GM12873 (cell line): ENCODE measurements around the gene GNG11.

Experiments
- TF ChIP-seq, protein P1 (sequence below): IDR thresholded peaks from 2 replicates; pipeline ENCODE4 v1.5.1; 2012; ENCODE audit warnings: low read depth, mild to moderate bottlenecking, moderate library complexity, low read length, control low read depth; ENCODE audit not compliant: insufficient read depth; ENCODE audit errors: missing control alignments

Gene GNG11

GRCh38 chr7:93933156-93933555, 11.6 kb downstream of the GNG11 start:
- TF ChIP-seq, protein P1, sequence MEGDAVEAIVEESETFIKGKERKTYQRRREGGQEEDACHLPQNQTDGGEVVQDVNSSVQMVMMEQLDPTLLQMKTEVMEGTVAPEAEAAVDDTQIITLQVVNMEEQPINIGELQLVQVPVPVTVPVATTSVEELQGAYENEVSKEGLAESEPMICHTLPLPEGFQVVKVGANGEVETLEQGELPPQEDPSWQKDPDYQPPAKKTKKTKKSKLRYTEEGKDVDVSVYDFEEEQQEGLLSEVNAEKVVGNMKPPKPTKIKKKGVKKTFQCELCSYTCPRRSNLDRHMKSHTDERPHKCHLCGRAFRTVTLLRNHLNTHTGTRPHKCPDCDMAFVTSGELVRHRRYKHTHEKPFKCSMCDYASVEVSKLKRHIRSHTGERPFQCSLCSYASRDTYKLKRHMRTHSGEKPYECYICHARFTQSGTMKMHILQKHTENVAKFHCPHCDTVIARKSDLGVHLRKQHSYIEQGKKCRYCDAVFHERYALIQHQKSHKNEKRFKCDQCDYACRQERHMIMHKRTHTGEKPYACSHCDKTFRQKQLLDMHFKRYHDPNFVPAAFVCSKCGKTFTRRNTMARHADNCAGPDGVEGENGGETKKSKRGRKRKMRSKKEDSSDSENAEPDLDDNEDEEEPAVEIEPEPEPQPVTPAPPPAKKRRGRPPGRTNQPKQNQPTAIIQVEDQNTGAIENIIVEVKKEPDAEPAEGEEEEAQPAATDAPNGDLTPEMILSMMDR: no peak

- TF ChIP-seq, protein P1: no peak
Measured at GRCh38 chr7:93935102-93935501, 13.6 kb downstream of the GNG11 start.

DNA sequence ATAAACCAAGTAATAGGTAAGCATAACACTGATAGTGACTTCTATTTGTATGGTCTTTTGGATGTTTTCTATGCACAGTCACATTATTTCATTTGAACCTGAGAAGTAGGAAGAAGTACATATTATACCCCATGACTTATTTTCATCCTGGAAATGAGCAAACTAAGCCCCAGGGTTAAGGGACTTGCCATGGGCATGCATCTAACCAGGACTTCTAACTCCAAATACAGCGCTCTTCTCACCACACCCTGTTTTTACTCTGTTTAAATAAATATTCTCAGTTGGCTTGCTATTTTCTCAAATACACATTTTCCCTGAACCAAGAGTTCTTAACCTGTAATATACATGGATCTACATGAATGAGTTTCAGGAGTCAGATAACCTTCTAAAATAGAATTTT, 16.3 kb downstream of the GNG11 start:
- TF ChIP-seq, protein P1: no peak

GRCh38 chr7:93938293-93938692, 16.8 kb downstream of the GNG11 start:
- TF ChIP-seq, protein P1: no peak

- TF ChIP-seq, protein P1: no peak
Measured at GRCh38 chr7:93941945-93942344, 20.4 kb downstream of the GNG11 start.

DNA sequence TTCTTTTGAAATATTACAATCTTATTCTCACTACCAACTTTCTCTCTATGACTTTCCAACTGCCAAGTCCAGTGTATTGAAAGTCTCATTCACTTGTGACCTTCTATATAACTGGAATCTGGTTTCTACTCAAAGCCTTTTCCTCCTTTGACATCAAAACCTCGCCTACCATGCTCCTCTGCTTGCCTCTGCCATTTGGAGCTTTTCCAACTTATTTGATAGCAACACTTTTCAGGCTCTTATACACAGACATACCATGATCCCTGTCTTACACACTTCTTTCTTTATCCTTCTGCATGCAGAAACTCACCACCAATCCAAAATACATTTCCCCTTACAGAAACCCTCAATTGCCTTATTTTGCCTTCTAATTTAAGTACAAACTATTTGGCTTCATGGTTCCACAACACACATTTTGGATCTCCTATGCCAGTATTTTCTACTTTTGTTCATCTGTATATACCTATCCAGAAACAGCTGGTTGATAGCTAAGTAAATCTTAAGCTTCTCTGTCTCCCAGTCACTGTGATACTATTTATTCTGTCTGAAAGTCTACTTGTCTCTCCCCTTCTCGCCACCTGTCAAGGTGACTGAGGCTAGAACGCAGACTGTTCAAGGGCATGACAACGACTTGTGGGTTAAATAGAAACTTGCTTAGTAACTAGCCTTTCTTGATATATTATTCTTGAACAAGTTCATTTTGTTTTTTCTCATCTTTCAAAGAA, 22.4 kb downstream of the GNG11 start:
- TF ChIP-seq, protein P1: no peak

GRCh38 chr7:93944673-93945072, 23.1 kb downstream of the GNG11 start:
- TF ChIP-seq, protein P1: no peak
